IMR-90 (cell line): Measurements from ENCODE around the gene FOXN3. TPM values are rescaled to one million over a fixed set of nuclear protein-coding genes. Genes with fewer than 3 reads are reported as not detected.

Source experiments
- ATAC-seq: fragments of 200-7000 bp; cut with Tn5 transposase; 2 replicates; pipeline ENCODE4 v1.9.1; 2020; ENCODE audit warnings: low read depth, mild to moderate bottlenecking, moderate library complexity
- BruUV-seq: library from RNA; stranded (reverse); fragments of 400-500 nt; replicated peaks from 2 replicates; lab custom pipeline; 2021; lab: Mats Ljungman, UMichigan
- CTCF ChIA-PET: fragments of 300-600 bp; formaldehyde crosslinking; extraction: SDS; loops from one replicate; lab custom pipeline; 2021; ENCODE audit warnings: antibody characterized with exemption; lab: Yijun Ruan, JAX
- POLR2A ChIA-PET: fragments of 300-600 bp; sonication (Branson Sonifier 250); formaldehyde crosslinking; loops from one replicate; lab custom pipeline; 2022; ENCODE audit warnings: antibody characterized with exemption; ENCODE audit not compliant: unreplicated experiment; lab: Charles Lee
- DNase-seq: peaks from one replicate; pipeline ENCODE4 v3.0.0; 2013
- H2AFZ ChIP-seq: replicated peaks from 2 replicates; pipeline ENCODE3; 2013; ENCODE audit warnings: low read length, mild to moderate bottlenecking; ENCODE audit not compliant: poor library complexity
- H2AK5ac ChIP-seq: 2 replicates; pipeline ENCODE4 v1.6.1; 2013; ENCODE audit warnings: low read depth, low read length, inconsistent platforms
- H2AK9ac ChIP-seq: replicated peaks from 2 replicates; pipeline ENCODE3; 2013; ENCODE audit warnings: mild to moderate bottlenecking, low read depth, low read length, moderate library complexity; ENCODE audit not compliant: poor library complexity
- H2BK120ac ChIP-seq: 2 replicates; pipeline ENCODE4 v1.6.1; 2013; ENCODE audit warnings: low read depth, low read length, inconsistent platforms
- H2BK15ac ChIP-seq: 3 replicates; pipeline ENCODE4 v1.6.1; 2013; ENCODE audit warnings: low read depth, low read length, inconsistent platforms
- H2BK20ac ChIP-seq: 2 replicates; pipeline ENCODE4 v1.6.1; 2013; ENCODE audit warnings: low read depth, mild to moderate bottlenecking, inconsistent platforms, low read length, moderate library complexity
- H2BK5ac ChIP-seq: 2 replicates; pipeline ENCODE4 v1.6.1; 2013; ENCODE audit warnings: mild to moderate bottlenecking, low read depth, low read length, inconsistent platforms; ENCODE audit not compliant: poor library complexity, severe bottlenecking
- H3K14ac ChIP-seq: replicated peaks from 2 replicates; pipeline ENCODE4 v1.6.1; 2013; ENCODE audit warnings: low read depth, low read length, inconsistent platforms
- H3K18ac ChIP-seq: 2 replicates; pipeline ENCODE4 v1.6.1; 2013; ENCODE audit warnings: low read depth, low read length, control low read depth
- H3K23ac ChIP-seq: 2 replicates; pipeline ENCODE4 v1.6.1; 2013; ENCODE audit warnings: low read depth, low read length, inconsistent platforms
- H3K27ac ChIP-seq: 2 replicates; pipeline ENCODE4 v1.5.1; 2013; ENCODE audit warnings: mild to moderate bottlenecking, control low read depth, low read length; ENCODE audit not compliant: insufficient read depth
- H3K27me3 ChIP-seq: 2 replicates; pipeline ENCODE4 v1.6.1; 2013; ENCODE audit warnings: low read length; ENCODE audit not compliant: control insufficient read depth, insufficient read depth
- H3K36me3 ChIP-seq: 2 replicates; pipeline ENCODE4 v1.6.1; 2013; ENCODE audit warnings: low read length, mixed read lengths; ENCODE audit not compliant: control insufficient read depth, insufficient read depth
- H3K4ac ChIP-seq: 2 replicates; pipeline ENCODE4 v1.6.1; 2013; ENCODE audit warnings: low read depth, low read length, inconsistent platforms
- H3K4me1 ChIP-seq: 2 replicates; pipeline ENCODE4 v1.6.1; 2013; ENCODE audit warnings: low read length, mixed read lengths; ENCODE audit not compliant: control insufficient read depth, insufficient read depth
- H3K4me2 ChIP-seq: 2 replicates; pipeline ENCODE4 v1.6.1; 2013; ENCODE audit warnings: low read depth, mild to moderate bottlenecking, control low read depth, low read length, moderate library complexity
- H3K4me3 ChIP-seq: 2 replicates; pipeline ENCODE4 v1.5.1; 2013; ENCODE audit warnings: low read depth, mild to moderate bottlenecking, control low read depth, low read length, moderate library complexity; ENCODE audit not compliant: insufficient read depth
- H3K56ac ChIP-seq: 2 replicates; pipeline ENCODE4 v1.6.1; 2013; ENCODE audit warnings: low read length, inconsistent platforms; ENCODE audit not compliant: insufficient read depth; ENCODE audit errors: extremely low read depth
- H3K79me1 ChIP-seq, 2 experiments: 2 replicates each; pipeline ENCODE4 v1.6.1; 2013; ENCODE audit warnings: low read length in 2 of 2, inconsistent platforms in 1 of 2, low read depth in 1 of 2
- H3K9ac ChIP-seq: 2 replicates; pipeline ENCODE4 v1.6.1; 2013; ENCODE audit warnings: low read depth, low read length, control low read depth
- H3K9me1 ChIP-seq: 2 replicates; pipeline ENCODE4 v1.6.1; 2013; ENCODE audit warnings: low read length, inconsistent platforms; ENCODE audit not compliant: insufficient read depth
- H3K9me3 ChIP-seq: 2 replicates; pipeline ENCODE4 v1.6.1; 2013; ENCODE audit warnings: low read length; ENCODE audit not compliant: control insufficient read depth, insufficient read depth
- H4K20me1 ChIP-seq: 2 replicates; pipeline ENCODE4 v1.6.1; 2013; ENCODE audit warnings: low read length, inconsistent platforms; ENCODE audit not compliant: insufficient read depth
- H4K5ac ChIP-seq: 2 replicates; pipeline ENCODE4 v1.6.1; 2013; ENCODE audit warnings: mild to moderate bottlenecking, low read depth, low read length, control low read depth
- H4K8ac ChIP-seq, 2 experiments: 2 replicates each; pipeline ENCODE4 v1.6.1; 2013; ENCODE audit warnings: low read depth in 2 of 2, low read length in 2 of 2, control low read depth in 1 of 2, inconsistent platforms in 1 of 2
- H4K91ac ChIP-seq: 2 replicates; pipeline ENCODE4 v1.6.1; 2013; ENCODE audit warnings: low read depth, low read length, inconsistent platforms; ENCODE audit not compliant: insufficient read depth
- BHLHE40 ChIP-seq: fragments of 150-350 bp; IDR thresholded peaks from 2 replicates; pipeline ENCODE4 v1.6.1; 2016; ENCODE audit warnings: mild to moderate bottlenecking, low read depth, low read length
- CEBPB ChIP-seq: IDR thresholded peaks from 2 replicates; pipeline ENCODE4 v1.6.1; 2012; ENCODE audit warnings: low read depth, low read length, improper control_type of control experiment
- FOS ChIP-seq: fragments of 150-350 bp; IDR thresholded peaks from 2 replicates; pipeline ENCODE4 v1.6.1; 2016; ENCODE audit warnings: low read depth, low read length
- MAZ ChIP-seq: IDR thresholded peaks from 2 replicates; pipeline ENCODE4 v1.6.1; 2012; ENCODE audit warnings: low read depth, mild to moderate bottlenecking, low read length, improper control_type of control experiment, moderate library complexity, borderline replicate concordance
- NFE2L2 ChIP-seq: fragments of 150-350 bp; IDR thresholded peaks from 2 replicates; pipeline ENCODE4 v1.6.1; 2016; ENCODE audit warnings: low read depth, mild to moderate bottlenecking, low read length
- SMC3 ChIP-seq: fragments of 150-350 bp; IDR thresholded peaks from 2 replicates; pipeline ENCODE4 v1.6.1; 2016; ENCODE audit warnings: low read depth, mild to moderate bottlenecking, antibody characterized with exemption, low read length, moderate library complexity
- WGBS, 2 experiments: methylation state at CpG; one replicate each; pipeline versions ENCODE4 v1.1.5 to v1.1.7; 2013; ENCODE audit warnings: missing lambda C conversion rate in 2 of 2; ENCODE audit not compliant: insufficient read length in 1 of 2; ENCODE audit errors: extremely low coverage in 2 of 2; 5-methylcytosine and 5-hydroxymethylcytosine counted together
- dilution Hi-C: fragments of 300-500 bp; cut with HindIII; formaldehyde crosslinking; loops from one replicate; pipeline ENCODE4 v1.14.3; 2018; ENCODE audit warnings: low sequenced_read_pairs; ENCODE audit not compliant: unreplicated experiment
- in situ Hi-C: fragments of 300-500 bp; cut with MboI; formaldehyde crosslinking; loops from 3 replicates; pipeline ENCODE4 v1.14.3; 2019; ENCODE audit warnings: low sequenced_read_pairs, inconsistent platforms, mixed read lengths
- intact Hi-C: fragments of 100-400 bp; cut with micrococcal nuclease; formaldehyde crosslinking; loops from 2 replicates; pipeline ENCODE4 v1.10.0; 2022
- polyA plus RNA-seq, 3 experiments: library from polyadenylated mRNA; depleted of rRNA; stranded (reverse); fragments of >200 nt; gene quantifications; 2 replicates each; pipeline ENCODE4 v1.2.3, GENCODE V29; 2012; ENCODE audit warnings: low replicate concordance in 1 of 3
- total RNA-seq: library from RNA; depleted of rRNA; stranded (reverse); fragments of >200 nt; gene quantifications from 2 replicates; pipeline ENCODE4 v1.2.3, GENCODE V29; 2012
- TF ChIP-seq, protein P1 (sequence below): fragments of 150-350 bp; IDR thresholded peaks from 2 replicates; pipeline ENCODE4 v1.6.1; 2017; ENCODE audit warnings: mild to moderate bottlenecking, antibody characterized with exemption, low read length, low read depth
- TF ChIP-seq, protein P2 (sequence below): conservative IDR thresholded peaks from 2 replicates; pipeline ENCODE4 v1.5.1; 2012; ENCODE audit warnings: mild to moderate bottlenecking, low read depth, low read length, improper control_type of control experiment

Gene FOXN3
- total and polyA plus RNA-seq, 2 of the 4 experiments (the other 2 are of a cell fraction): 22.6 to 33.7 TPM

DNA sequence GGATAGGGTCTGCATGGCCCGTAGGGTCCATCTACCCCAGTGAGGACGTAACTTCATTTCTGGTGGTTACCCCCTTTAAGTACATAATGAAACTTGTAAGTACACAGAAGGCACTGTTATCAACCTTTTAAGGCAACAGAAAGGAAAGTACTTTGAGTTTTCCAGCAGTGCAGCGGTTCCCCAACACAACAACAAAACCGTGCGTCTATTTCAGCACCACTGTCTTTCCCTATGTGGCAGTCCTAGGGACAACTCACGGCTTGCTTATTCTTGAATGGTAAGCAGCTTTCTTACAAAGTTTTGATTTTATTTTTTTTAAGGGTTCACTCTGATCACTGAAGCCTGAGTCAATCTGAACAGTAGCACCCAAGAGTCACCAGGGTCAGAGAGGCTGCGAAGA, 46.3 kb downstream of the FOXN3 start:
- WGBS, 2 experiments: 38% methylated on average over 1 of the region's 7 CpGs; no CpG with 5 or more reads in 1 of the 2 experiments

More for the DNA sequence above, 46.3 kb downstream of the FOXN3 start:
- Histone ChIP-seq H3K9me1 (peaks cover 23% of the 10 kb centered on the region), H3K56ac (no peak overlapping the region; the same call in 1 of the 2 replicates), H4K8ac (0 out of 4 replicates have a peak overlapping the region, but pooled peaks of 1 of the 2 experiments have one; percentile 1), H3K79me1 (peaks cover 47 to 77% of the 10 kb centered on the region in 2 experiments), H3K36me3 (no peaks in the 10 kb centered on the region), H3K18ac (no peak overlapping the region), H2BK5ac (no peak overlapping the region), H4K5ac (no peak overlapping the region), H3K4me3 (no peak overlapping the region), H4K20me1 (peaks cover 38% of the 10 kb centered on the region), H3K23ac (peak overlapping the region; percentile 26), H2BK20ac (no peak overlapping the region), H3K9ac (no peak overlapping the region), H3K4ac (0 out of 2 replicates have a peak overlapping the region, but pooled peaks have one; percentile 2), H3K14ac (peak overlapping the region; percentile 55; the same call in 1 of the 2 replicates), H4K91ac (no peak overlapping the region), H3K27me3 (no peaks in the 10 kb centered on the region), H2BK120ac (peak overlapping the region; percentile 11; the same call in 1 of the 2 replicates), H2BK15ac (no peak overlapping the region), H3K27ac (no peak overlapping the region), H3K4me1 (peaks cover 25% of the 10 kb centered on the region), H2AK9ac (no peak overlapping the region), H3K4me2 (no peak overlapping the region), H2AK5ac (peak overlapping the region; percentile 33; the same call in 1 of the 2 replicates), H2AFZ (no peak overlapping the region), H3K9me3 (no peaks in the 10 kb centered on the region)
- ChIA-PET POLR2A (no interaction called here), CTCF (no interaction called here)
- BruUV-seq: no TSS peak
- no peak; the same call in 1 of the 2 replicates for ATAC-seq
- dilution Hi-C loops: no loop called here
- no peak for DNase-seq
- intact Hi-C loops: no loop called here
- TF ChIP-seq, protein P1, sequence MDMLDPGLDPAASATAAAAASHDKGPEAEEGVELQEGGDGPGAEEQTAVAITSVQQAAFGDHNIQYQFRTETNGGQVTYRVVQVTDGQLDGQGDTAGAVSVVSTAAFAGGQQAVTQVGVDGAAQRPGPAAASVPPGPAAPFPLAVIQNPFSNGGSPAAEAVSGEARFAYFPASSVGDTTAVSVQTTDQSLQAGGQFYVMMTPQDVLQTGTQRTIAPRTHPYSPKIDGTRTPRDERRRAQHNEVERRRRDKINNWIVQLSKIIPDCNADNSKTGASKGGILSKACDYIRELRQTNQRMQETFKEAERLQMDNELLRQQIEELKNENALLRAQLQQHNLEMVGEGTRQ: no peak
- TF ChIP-seq BHLHE40 (no peak), SMC3 (no peak), CEBPB (no peak), NFE2L2 (no peak), FOS (no peak), MAZ (no peak)
- TF ChIP-seq, protein P2, sequence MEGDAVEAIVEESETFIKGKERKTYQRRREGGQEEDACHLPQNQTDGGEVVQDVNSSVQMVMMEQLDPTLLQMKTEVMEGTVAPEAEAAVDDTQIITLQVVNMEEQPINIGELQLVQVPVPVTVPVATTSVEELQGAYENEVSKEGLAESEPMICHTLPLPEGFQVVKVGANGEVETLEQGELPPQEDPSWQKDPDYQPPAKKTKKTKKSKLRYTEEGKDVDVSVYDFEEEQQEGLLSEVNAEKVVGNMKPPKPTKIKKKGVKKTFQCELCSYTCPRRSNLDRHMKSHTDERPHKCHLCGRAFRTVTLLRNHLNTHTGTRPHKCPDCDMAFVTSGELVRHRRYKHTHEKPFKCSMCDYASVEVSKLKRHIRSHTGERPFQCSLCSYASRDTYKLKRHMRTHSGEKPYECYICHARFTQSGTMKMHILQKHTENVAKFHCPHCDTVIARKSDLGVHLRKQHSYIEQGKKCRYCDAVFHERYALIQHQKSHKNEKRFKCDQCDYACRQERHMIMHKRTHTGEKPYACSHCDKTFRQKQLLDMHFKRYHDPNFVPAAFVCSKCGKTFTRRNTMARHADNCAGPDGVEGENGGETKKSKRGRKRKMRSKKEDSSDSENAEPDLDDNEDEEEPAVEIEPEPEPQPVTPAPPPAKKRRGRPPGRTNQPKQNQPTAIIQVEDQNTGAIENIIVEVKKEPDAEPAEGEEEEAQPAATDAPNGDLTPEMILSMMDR: no peak
- in situ Hi-C loops: no loop called here
